ENCODE measurements around the gene RFXAP. TPM values are rescaled to one million over a fixed set of nuclear protein-coding genes. Genes with fewer than 3 reads are reported as not detected.

Gene RFXAP
- total RNA-seq, 1 donor from 2014 or later, result 9.6 TPM

DNA sequence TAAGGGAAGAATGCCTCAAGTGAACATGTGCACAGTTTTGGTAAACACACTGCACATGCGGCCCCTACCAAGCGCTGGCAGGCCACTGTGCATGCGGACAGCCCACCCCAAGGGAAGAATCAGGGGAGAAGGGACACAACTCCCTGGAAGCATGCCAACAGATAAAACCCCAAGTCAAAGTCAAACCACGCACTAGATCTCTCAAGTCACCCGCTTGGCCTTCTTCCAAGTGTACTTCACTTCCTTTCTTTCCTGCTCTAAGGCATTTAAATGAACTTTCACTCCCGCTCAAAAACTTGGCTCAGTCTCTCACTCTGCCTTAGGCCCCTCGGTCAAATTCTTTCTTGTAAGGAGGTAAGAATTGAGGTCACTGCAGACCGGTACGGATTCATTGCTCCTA, 4.6 kb upstream of the RFXAP start:
- intact Hi-C loops (cut with micrococcal nuclease), result loop anchor here (2.0 kb wide), 1 partner anchor 166 kb away; no protein-coding TSS in a partner anchor
- peaks cover 3% of the 10 kb centered on the region for H3K36me3 Mint-ChIP-seq (ENCODE audit: low read depth)
- TF ChIP-seq, protein P1, sequence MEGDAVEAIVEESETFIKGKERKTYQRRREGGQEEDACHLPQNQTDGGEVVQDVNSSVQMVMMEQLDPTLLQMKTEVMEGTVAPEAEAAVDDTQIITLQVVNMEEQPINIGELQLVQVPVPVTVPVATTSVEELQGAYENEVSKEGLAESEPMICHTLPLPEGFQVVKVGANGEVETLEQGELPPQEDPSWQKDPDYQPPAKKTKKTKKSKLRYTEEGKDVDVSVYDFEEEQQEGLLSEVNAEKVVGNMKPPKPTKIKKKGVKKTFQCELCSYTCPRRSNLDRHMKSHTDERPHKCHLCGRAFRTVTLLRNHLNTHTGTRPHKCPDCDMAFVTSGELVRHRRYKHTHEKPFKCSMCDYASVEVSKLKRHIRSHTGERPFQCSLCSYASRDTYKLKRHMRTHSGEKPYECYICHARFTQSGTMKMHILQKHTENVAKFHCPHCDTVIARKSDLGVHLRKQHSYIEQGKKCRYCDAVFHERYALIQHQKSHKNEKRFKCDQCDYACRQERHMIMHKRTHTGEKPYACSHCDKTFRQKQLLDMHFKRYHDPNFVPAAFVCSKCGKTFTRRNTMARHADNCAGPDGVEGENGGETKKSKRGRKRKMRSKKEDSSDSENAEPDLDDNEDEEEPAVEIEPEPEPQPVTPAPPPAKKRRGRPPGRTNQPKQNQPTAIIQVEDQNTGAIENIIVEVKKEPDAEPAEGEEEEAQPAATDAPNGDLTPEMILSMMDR (IDR thresholded peaks at IDR 0.05), result no peak
- H3K4me1 Mint-ChIP-seq, result peaks cover 7% of the 10 kb centered on the region
- H3K27me3 Mint-ChIP-seq, result peaks cover 33% of the 10 kb centered on the region
- ATAC-seq (ENCODE audit: low read depth), result no peak
- ChIA-PET CTCF (interaction anchor here (1.2 to 1.7 kb wide), 3 partner anchors 8 to 167 kb away, joined by 3 to 5 read pairs (median 4); no protein-coding TSS in a partner anchor), POLR2A (interaction anchor here (1.4 kb wide), 1 partner anchor 186 kb away, joined by 6 read pairs; the partner anchor contains the start of gene EXOSC8)
- H3K9me3 Mint-ChIP-seq, result no peaks in the 10 kb centered on the region
- no peak overlapping the region for H3K27ac Mint-ChIP-seq
- no peak overlapping the region for H3K4me3 Mint-ChIP-seq
- DNase-seq, result no peak

DNA sequence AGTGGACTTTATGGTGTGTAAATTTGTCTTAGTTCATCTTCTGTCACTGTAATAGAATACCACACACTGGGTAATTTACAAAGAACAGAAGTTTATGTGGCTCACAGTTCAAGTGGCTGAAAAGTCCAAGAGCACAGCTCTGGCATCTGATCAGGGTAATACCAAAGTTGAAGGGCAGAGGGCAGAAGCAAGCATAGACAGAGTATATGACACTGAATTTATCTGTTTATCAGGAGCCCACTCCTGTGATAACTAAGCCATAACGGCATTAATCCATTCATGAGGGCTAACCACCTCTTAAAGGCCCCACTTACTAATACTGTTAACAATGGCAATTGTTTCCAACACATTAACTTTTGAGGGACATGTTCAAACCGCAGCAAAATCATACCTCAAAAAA, 4.0 kb upstream of the RFXAP start:
- TF ChIP-seq, protein P1 (IDR thresholded peaks at IDR 0.05), result no peak
- Mint-ChIP-seq H3K27ac (no peak overlapping the region), H3K4me1 (peaks cover 13% of the 10 kb centered on the region), H3K4me3 (no peak overlapping the region), H3K9me3 (no peaks in the 10 kb centered on the region), H3K36me3 (ENCODE audit: low read depth) (peaks cover 7% of the 10 kb centered on the region), H3K27me3 (peaks cover 31% of the 10 kb centered on the region)
- ChIA-PET CTCF (interaction anchor here (1.1 to 1.7 kb wide), 3 partner anchors 9 to 166 kb away, joined by 3 to 5 read pairs (median 4); no protein-coding TSS in a partner anchor), POLR2A (interaction anchor here (1.4 kb wide), 1 partner anchor 185 kb away, joined by 6 read pairs; the partner anchor contains the start of gene EXOSC8)
- no peak for ATAC-seq (ENCODE audit: low read depth)
- no peak for DNase-seq
- intact Hi-C loops (cut with micrococcal nuclease), result loop anchor here (2.0 kb wide), 1 partner anchor 166 kb away; no protein-coding TSS in a partner anchor

DNA sequence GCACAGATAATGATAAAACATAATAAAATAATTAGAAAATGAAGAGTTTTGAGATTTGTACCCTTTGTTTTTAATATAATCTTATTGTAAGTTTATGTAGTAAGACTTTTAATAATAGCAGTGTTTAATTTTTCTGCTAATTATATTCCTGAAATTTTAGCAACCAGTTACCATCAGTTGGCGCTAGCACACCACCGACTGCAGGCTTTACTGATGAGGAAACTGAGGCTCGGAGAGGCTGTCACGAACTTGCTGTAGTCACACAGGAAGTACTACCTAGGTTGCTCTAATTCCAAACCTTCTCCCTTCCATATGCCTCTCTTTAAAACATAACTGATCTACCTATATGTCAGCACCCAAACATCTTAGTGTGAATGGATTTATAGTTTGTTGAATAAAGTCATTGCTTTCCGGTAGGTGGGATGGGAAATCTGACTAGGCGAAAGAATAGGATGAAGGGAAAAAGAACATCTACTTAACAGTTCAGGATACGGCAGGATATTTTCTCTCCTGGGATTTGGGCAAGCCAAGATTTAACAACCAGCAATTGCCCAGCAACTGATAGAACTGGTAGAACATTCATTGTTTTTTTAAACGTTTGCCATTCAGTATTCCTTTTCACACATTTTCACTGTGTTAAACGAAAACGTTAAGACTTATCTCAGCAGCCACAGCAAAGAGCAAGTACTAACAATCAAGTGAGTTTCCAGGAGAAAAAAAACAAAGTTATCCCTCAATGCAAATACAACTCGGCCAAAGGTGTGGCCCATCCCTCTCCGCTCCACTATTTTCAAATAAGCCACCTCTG, 822 bp upstream of the RFXAP start:
- DNase-seq (no peak), ATAC-seq (ENCODE audit: low read depth) (no peak)
- Mint-ChIP-seq H3K27ac (peak overlapping the region; percentile 83), H3K36me3 (ENCODE audit: low read depth) (peaks cover 7% of the 10 kb centered on the region), H3K27me3 (peaks cover 12% of the 10 kb centered on the region), H3K4me1 (peaks cover 39% of the 10 kb centered on the region), H3K9me3 (no peaks in the 10 kb centered on the region), H3K4me3 (peak overlapping the region; percentile 93)
- intact Hi-C loops (cut with micrococcal nuclease), result loop anchor here (2.0 kb wide), 3 partner anchors 241 to 1531 kb away; partner anchors contain the start of genes SUPT20H and UFM1
- POLR2A ChIA-PET, result interaction anchor here (0.8 to 0.9 kb wide), 2 partner anchors 12 to 182 kb away, joined by 3 to 5 read pairs; no protein-coding TSS in a partner anchor
- CTCF ChIA-PET, result no interaction called here
- TF ChIP-seq, protein P1 (IDR thresholded peaks at IDR 0.05), result no peak

DNA sequence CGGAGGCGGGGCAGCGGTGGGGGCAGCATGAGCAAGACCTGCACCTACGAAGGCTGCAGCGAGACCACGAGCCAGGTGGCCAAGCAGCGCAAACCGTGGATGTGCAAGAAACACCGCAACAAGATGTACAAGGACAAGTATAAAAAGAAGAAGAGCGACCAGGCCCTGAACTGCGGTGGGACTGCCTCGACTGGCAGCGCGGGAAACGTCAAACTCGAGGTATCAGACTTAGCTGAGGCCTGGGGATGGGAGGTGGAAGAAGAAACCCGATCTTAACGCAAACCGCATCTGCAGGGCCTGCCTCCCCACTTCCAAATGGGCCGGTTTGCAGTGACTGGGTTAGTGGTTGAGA, 693 bp downstream of the RFXAP start:
- POLR2A ChIA-PET, result no interaction called here

More for the DNA sequence above, 693 bp downstream of the RFXAP start:
- Mint-ChIP-seq H3K4me3 (peak overlapping the region; percentile 93), H3K4me1 (peaks cover 44% of the 10 kb centered on the region), H3K36me3 (ENCODE audit: low read depth) (peaks cover 7% of the 10 kb centered on the region), H3K9me3 (no peaks in the 10 kb centered on the region), H3K27ac (peak overlapping the region; percentile 90), H3K27me3 (peaks cover under 1% of the 10 kb centered on the region)
- CTCF ChIA-PET, result no interaction called here
- DNase-seq (no peak), ATAC-seq (ENCODE audit: low read depth) (no peak)
- intact Hi-C loops (cut with micrococcal nuclease), result loop anchor here (1.0 to 2.0 kb wide), 6 partner anchors 13 to 1529 kb away; partner anchors contain the start of genes EXOSC8, SUPT20H and UFM1
- TF ChIP-seq, protein P1 (IDR thresholded peaks at IDR 0.05), result no peak
